GM12878 (cell line): ENCODE measurements around the gene ADCY5. TPM values are rescaled to one million over a fixed set of nuclear protein-coding genes. Genes with fewer than 3 reads are reported as not detected.

Experiments used
- ATAC-seq: fragments of 200-7000 bp; cut with Tn5 transposase; 3 replicates; pipeline ENCODE4 v1.9.1; 2020; ENCODE audit warnings: mild to moderate bottlenecking, moderate library complexity
- BruUV-seq: library from RNA; stranded (reverse); fragments of 400-500 nt; replicated peaks from 2 replicates; lab custom pipeline; 2021; lab: Mats Ljungman, UMichigan
- CTCF ChIA-PET: fragments of 300-600 bp; sonication (Branson Sonifier 250); formaldehyde crosslinking; extraction: SDS; loops from one replicate; lab custom pipeline; 2021; ENCODE audit warnings: inconsistent platforms; lab: Yijun Ruan, JAX
- POLR2A ChIA-PET: fragments of 350-600 bp; formaldehyde crosslinking; extraction: SDS; loops from one replicate; lab custom pipeline; 2021; ENCODE audit warnings: inconsistent platforms; lab: Charles Lee
- RAD21 ChIA-PET: fragments of 300-600 bp; sonication (Branson Sonifier 250); formaldehyde crosslinking; loops from one replicate; lab custom pipeline; 2023; ENCODE audit warnings: antibody characterized with exemption; ENCODE audit not compliant: unreplicated experiment; lab: Charles Lee
- SMC1A ChIA-PET: fragments of 300-600 bp; sonication (Branson Sonifier 250); formaldehyde crosslinking; loops from one replicate; lab custom pipeline; 2023; ENCODE audit not compliant: unreplicated experiment, uncharacterized antibody; lab: Charles Lee
- DNase-seq: peaks from one replicate; pipeline ENCODE4 v3.0.0-alpha.2; 2011; ENCODE audit warnings: low read depth, low spot score
- FAIRE-seq: peaks from 3 replicates; lab custom pipeline; 2011; peaks lifted over from hg19 to GRCh38; lab: Jason Lieb, UNC
- H2AFZ ChIP-seq: 2 replicates; pipeline ENCODE4 v1.6.0; 2011; ENCODE audit warnings: low read depth, low read length, control low read depth; ENCODE audit not compliant: control insufficient read depth
- H3K27ac ChIP-seq: 2 replicates; pipeline ENCODE4 v1.5.1; 2011; ENCODE audit warnings: control low read depth; ENCODE audit not compliant: control insufficient read depth, insufficient read depth
- H3K27me3 ChIP-seq, 2 experiments: replicated peaks in 1 of 2; 2 replicates each; pipeline versions ENCODE4 v1.6.0 to v1.6.1; 2011; ENCODE audit warnings: low read length in 1 of 2; ENCODE audit not compliant: control insufficient read depth in 2 of 2, insufficient read depth in 2 of 2
- H3K36me3 ChIP-seq, 2 experiments: 2 replicates each; pipeline ENCODE4 v1.5.1; 2011; ENCODE audit warnings: low read length in 1 of 2; ENCODE audit not compliant: control insufficient read depth in 2 of 2, insufficient read depth in 2 of 2
- H3K4me1 ChIP-seq: 2 replicates; pipeline ENCODE4 v1.6.1; 2011; ENCODE audit warnings: mild to moderate bottlenecking, low read length, moderate library complexity, mixed read lengths; ENCODE audit not compliant: control insufficient read depth, insufficient read depth
- H3K4me2 ChIP-seq: 2 replicates; pipeline ENCODE4 v1.6.0; 2011; ENCODE audit warnings: control low read depth; ENCODE audit not compliant: control insufficient read depth, insufficient read depth
- H3K4me3 ChIP-seq: fragments of 200-600 bp; sonication (generic); 2 replicates; pipeline ENCODE4 v1.5.1; 2016
- H3K79me2 ChIP-seq: 2 replicates; pipeline ENCODE4 v1.6.0; 2011; ENCODE audit warnings: low read length; ENCODE audit not compliant: control insufficient read depth, insufficient read depth
- H3K9ac ChIP-seq: 2 replicates; pipeline ENCODE4 v1.8.0; 2011; ENCODE audit warnings: low read length, control low read depth, mixed read lengths; ENCODE audit not compliant: control insufficient read depth, insufficient read depth
- H3K9me3 ChIP-seq: replicated peaks from 3 replicates; pipeline ENCODE4 v1.5.1; 2011; ENCODE audit warnings: mild to moderate bottlenecking, low read length; ENCODE audit not compliant: control insufficient read depth, insufficient read depth
- H4K20me1 ChIP-seq: 2 replicates; pipeline ENCODE4 v1.6.0; 2011; ENCODE audit not compliant: control insufficient read depth, insufficient read depth
- EGR1 ChIP-seq, 2 experiments: IDR thresholded peaks; 1 replicate in 1 of 2; 2 replicates in 1 of 2; pipeline ENCODE4 v1.6.1; 2011 to 2012; ENCODE audit warnings: low read depth in 2 of 2, low read length in 2 of 2, borderline replicate concordance in 1 of 2, mild to moderate bottlenecking in 1 of 2, moderate library complexity in 1 of 2
- NR2F1 ChIP-seq: fragments of 450-650 bp; conservative IDR thresholded peaks from 2 replicates; pipeline ENCODE4 v1.6.1; 2017; ENCODE audit warnings: mild to moderate bottlenecking
- PAX5 ChIP-seq: IDR thresholded peaks from 2 replicates; pipeline ENCODE4 v1.6.1; 2011; ENCODE audit warnings: low read depth, low read length, borderline replicate concordance
- USF2 ChIP-seq: IDR thresholded peaks from 2 replicates; pipeline ENCODE4 v1.6.1; 2011; ENCODE audit warnings: low read depth, low read length, improper control_type of control experiment, borderline replicate concordance
- WGBS: methylation state at CpG from one replicate; pipeline ENCODE4 v1.1.6; 2016; ENCODE audit warnings: low lambda C conversion rate; ENCODE audit not compliant: insufficient replicate concordance, insufficient coverage; ENCODE audit errors: missing lambda C conversion rate; 5-methylcytosine and 5-hydroxymethylcytosine counted together
- in situ Hi-C: fragments of 300-500 bp; cut with MboI; formaldehyde crosslinking; loops from 9 replicates; pipeline ENCODE4 v1.14.3; 2018; ENCODE audit warnings: mixed read lengths
- intact Hi-C: fragments of 100-400 bp; cut with micrococcal nuclease; formaldehyde crosslinking; loops from one replicate; pipeline ENCODE4 v1.14.2; 2022; ENCODE audit not compliant: unreplicated experiment
- polyA plus RNA-seq, 11 experiments: library from polyadenylated mRNA; depleted of rRNA in 4 of 11; unstranded in 6 of 11; stranded (reverse) in 5 of 11; fragments of >200 nt; fragmentation: Nextera tagmentation in 4 of 11; fragmentation: Illumina TruSeq in 1 of 11; extraction: Ambion mirVana in 4 of 11; extraction: Trizol in 1 of 11; gene quantifications; 1 replicate in 1 of 11; 2 replicates in 10 of 11; pipeline versions ENCODE4 v1.2.1 to v1.2.3, GENCODE V29; 2011 to 2016; ENCODE audit warnings: inconsistent platforms in 2 of 11, missing spikeins in 2 of 11, low read depth in 1 of 11
- total RNA-seq, 4 experiments: library from RNA; depleted of rRNA in 3 of 4; stranded (reverse); fragments of >200 nt in 3 of 4; fragmentation: Illumina TruSeq in 1 of 4; extraction: Trizol in 1 of 4; gene quantifications; 2 replicates each; pipeline versions ENCODE4 v1.2.1 to v1.2.3, GENCODE V29; 2013 to 2021
- TF ChIP-seq, protein P1 (sequence below): IDR thresholded peaks from 2 replicates; pipeline ENCODE4 v1.6.1; 2011; ENCODE audit warnings: low read depth, mild to moderate bottlenecking, low read length, moderate library complexity, borderline replicate concordance; ENCODE audit errors: extremely low read depth
- TF ChIP-seq, protein P2 (sequence below): fragments of 450-650 bp; IDR thresholded peaks from 2 replicates; pipeline ENCODE4 v1.6.1; 2016; ENCODE audit warnings: mild to moderate bottlenecking
- TF ChIP-seq, protein P3 (sequence below): IDR thresholded peaks from 2 replicates; pipeline ENCODE4 v1.6.1; 2012; ENCODE audit warnings: low read length, inconsistent platforms

Gene ADCY5
- total and polyA plus RNA-seq, 10 of the 15 experiments (the other 5 are each of a cell fraction or from before 2014, with no cell fraction given), result under 0.01 to 0.24 (median 0.02) TPM; not detected in 4

DNA sequence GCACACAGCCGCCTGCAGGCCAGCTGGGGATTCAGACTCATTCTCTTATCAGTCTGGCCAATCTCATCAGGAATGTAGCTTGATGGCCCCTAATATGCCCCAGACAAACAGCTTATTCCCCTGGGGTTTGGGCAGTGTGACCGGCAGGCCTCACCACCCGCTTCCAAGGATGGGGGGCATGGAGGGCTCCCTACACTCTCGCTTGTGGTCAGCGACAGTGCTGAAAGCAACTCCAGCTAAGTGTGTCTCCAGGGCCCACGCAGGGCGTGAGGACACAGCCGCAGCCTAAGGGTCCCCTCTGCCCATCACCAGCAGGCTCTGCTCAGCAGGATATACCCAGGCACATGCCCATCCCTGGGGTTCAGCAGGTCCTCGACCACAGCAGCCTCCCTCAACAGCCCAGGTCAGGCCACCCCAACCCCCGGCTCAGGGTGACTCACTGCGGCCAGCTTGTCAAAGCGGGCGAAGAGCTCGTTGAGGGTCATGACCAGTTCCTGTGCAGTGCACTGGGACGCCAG, 116.7 kb downstream of the ADCY5 start:
- RAD21 ChIA-PET, result interaction anchor here (1.0 kb wide), 1 partner anchor 158 kb away, joined by 5 read pairs; no protein-coding TSS in a partner anchor

More for the DNA sequence above, 116.7 kb downstream of the ADCY5 start:
- Histone ChIP-seq H3K36me3 (no peaks in the 10 kb centered on the region), H3K4me1 (no peaks in the 10 kb centered on the region), H3K4me3 (no peak overlapping the region), H3K27ac (no peak overlapping the region), H3K27me3 (no peaks in the 10 kb centered on the region; a peak in 1 of 4 replicates), H2AFZ (no peak overlapping the region), H3K9ac (no peak overlapping the region), H4K20me1 (no peaks in the 10 kb centered on the region; the same call in 1 of the 2 replicates), H3K79me2 (no peaks in the 10 kb centered on the region), H3K9me3 (no peaks in the 10 kb centered on the region), H3K4me2 (no peak overlapping the region)
- intact Hi-C loops (no loop called here), in situ Hi-C loops (no loop called here)
- BruUV-seq, result no TSS peak
- ChIA-PET SMC1A (interaction anchor here (0.7 to 0.8 kb wide), 2 partner anchors 11 to 158 kb away, joined by 3 read pairs; no protein-coding TSS in a partner anchor), POLR2A (no interaction called here), CTCF (interaction anchor here (1.3 to 7.9 kb wide), 4 partner anchors 12 to 228 kb away, joined by 3 to 93 read pairs (median 4); no protein-coding TSS in a partner anchor)
- ATAC-seq (no peak), FAIRE-seq (no peak), DNase-seq (no peak)
- TF ChIP-seq NR2F1 (no peak), USF2 (no peak), EGR1 (IDR thresholded peaks at IDR 0.05; ENCODE audit: borderline replicate concordance in 1 of 2, low read depth in 2 of 2, low read length in 2 of 2) (no peak), PAX5 (no peak)
- TF ChIP-seq, protein P1, sequence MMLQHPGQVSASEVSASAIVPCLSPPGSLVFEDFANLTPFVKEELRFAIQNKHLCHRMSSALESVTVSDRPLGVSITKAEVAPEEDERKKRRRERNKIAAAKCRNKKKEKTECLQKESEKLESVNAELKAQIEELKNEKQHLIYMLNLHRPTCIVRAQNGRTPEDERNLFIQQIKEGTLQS, result no peak
- TF ChIP-seq, protein P2, sequence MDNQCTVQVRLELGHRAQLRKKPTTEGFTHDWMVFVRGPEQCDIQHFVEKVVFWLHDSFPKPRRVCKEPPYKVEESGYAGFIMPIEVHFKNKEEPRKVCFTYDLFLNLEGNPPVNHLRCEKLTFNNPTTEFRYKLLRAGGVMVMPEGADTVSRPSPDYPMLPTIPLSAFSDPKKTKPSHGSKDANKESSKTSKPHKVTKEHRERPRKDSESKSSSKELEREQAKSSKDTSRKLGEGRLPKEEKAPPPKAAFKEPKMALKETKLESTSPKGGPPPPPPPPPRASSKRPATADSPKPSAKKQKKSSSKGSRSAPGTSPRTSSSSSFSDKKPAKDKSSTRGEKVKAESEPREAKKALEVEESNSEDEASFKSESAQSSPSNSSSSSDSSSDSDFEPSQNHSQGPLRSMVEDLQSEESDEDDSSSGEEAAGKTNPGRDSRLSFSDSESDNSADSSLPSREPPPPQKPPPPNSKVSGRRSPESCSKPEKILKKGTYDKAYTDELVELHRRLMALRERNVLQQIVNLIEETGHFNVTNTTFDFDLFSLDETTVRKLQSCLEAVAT, result no peak
- TF ChIP-seq, protein P3, sequence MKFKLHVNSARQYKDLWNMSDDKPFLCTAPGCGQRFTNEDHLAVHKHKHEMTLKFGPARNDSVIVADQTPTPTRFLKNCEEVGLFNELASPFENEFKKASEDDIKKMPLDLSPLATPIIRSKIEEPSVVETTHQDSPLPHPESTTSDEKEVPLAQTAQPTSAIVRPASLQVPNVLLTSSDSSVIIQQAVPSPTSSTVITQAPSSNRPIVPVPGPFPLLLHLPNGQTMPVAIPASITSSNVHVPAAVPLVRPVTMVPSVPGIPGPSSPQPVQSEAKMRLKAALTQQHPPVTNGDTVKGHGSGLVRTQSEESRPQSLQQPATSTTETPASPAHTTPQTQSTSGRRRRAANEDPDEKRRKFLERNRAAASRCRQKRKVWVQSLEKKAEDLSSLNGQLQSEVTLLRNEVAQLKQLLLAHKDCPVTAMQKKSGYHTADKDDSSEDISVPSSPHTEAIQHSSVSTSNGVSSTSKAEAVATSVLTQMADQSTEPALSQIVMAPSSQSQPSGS, result no peak
- 64% methylated on average over 15 of the region's 15 CpGs for WGBS
